Muscle layer of duodenum (tissue), 2 donors: ENCODE data around the gene BIRC2.

Source experiments
- H3K27ac ChIP-seq: one replicate; pipeline ENCODE4 v1.7.0; 2013; ENCODE audit warnings: mild to moderate bottlenecking, low read length
- H3K27me3 ChIP-seq: one replicate; pipeline ENCODE4 v1.7.0; 2013; ENCODE audit warnings: low read depth, mild to moderate bottlenecking, control low read depth, low read length
- H3K36me3 ChIP-seq, 2 donors: one replicate each; pipeline ENCODE4 v1.7.0; 2013; ENCODE audit warnings: low read length in 2 of 2, control low read depth in 1 of 2, mild to moderate bottlenecking in 1 of 2; ENCODE audit not compliant: insufficient read depth in 2 of 2, control insufficient read depth in 1 of 2
- H3K4me1 ChIP-seq, 2 donors: one replicate each; pipeline ENCODE4 v1.7.0; 2013; ENCODE audit warnings: low read length in 2 of 2, mild to moderate bottlenecking in 2 of 2, control low read depth in 1 of 2, moderate library complexity in 1 of 2; ENCODE audit not compliant: insufficient read depth in 2 of 2, control insufficient read depth in 1 of 2
- H3K4me3 ChIP-seq, 2 donors: one replicate each; pipeline ENCODE4 v1.7.0; 2013; ENCODE audit warnings: low read length in 2 of 2, low read depth in 1 of 2, mild to moderate bottlenecking in 1 of 2
- H3K9me3 ChIP-seq, 2 donors: one replicate each; pipeline ENCODE4 v1.7.0; 2013; ENCODE audit warnings: low read length in 2 of 2, control low read depth in 1 of 2, mild to moderate bottlenecking in 1 of 2; ENCODE audit not compliant: control insufficient read depth in 1 of 2
- donor health status: healthy.

Gene BIRC2

DNA sequence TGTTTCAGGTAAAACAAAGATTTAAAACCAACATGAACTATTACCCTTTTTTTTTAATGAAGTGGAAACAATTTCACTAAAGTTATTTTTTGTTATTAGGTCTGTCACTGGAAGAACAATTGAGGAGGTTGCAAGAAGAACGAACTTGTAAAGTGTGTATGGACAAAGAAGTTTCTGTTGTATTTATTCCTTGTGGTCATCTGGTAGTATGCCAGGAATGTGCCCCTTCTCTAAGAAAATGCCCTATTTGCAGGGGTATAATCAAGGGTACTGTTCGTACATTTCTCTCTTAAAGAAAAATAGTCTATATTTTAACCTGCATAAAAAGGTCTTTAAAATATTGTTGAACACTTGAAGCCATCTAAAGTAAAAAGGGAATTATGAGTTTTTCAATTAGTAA, 30.9 kb downstream of the BIRC2 start:
- Histone ChIP-seq H3K4me1 (no peaks in the 10 kb centered on the region), H3K9me3 (no peaks in the 10 kb centered on the region), H3K27ac (no peak overlapping the region), H3K36me3 (peaks cover 38 to 42% of the 10 kb centered on the region in 2 donors), H3K27me3 (no peaks in the 10 kb centered on the region), H3K4me3 (no peak overlapping the region)

DNA sequence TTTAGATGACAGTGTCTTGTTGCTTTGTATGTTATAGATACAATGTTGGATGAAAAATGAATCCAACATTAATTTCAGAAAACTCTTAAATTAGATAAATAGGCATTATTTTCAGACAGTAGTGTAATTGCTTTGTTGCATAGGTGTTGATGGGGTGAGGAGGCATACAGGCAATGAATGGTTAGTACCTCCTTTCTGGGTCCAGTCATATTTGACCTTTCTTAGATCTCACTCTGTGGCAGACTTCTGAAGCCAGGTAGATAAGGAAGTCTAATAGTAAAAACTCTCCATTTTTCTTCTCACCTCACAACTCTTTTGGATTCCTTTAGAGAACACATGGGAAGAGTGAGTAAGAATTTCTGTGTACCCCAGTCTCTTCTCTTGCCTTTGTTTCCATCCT, 31.8 kb downstream of the BIRC2 start:
- H3K36me3 ChIP-seq = peaks cover 38 to 42% of the 10 kb centered on the region in 2 donors

DNA sequence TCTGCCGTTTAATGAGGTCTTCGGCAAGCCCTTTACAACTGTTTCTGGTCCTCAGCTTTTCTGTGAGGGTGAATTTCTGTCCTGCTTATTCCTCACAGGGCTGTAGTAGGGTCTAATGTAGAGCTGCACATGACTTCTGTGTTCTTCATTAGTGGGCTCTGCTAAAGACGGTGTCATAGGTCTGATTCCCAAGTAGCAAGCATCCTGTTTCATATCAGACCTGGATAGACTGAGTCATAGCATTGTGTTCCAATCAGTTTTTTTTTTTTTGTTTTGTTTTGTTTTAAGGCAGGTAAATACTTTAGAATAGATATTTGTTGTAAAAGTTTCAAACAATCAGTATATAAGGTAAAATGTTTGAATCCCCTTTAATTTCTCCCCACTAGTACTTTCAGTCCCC, 35.4 kb downstream of the BIRC2 start:
- H3K27me3 ChIP-seq = no peaks in the 10 kb centered on the region
- H3K27ac ChIP-seq = no peak overlapping the region
- H3K36me3 ChIP-seq = peaks cover 40 to 59% of the 10 kb centered on the region in 2 donors
- H3K4me3 ChIP-seq = no peak overlapping the region
- no peaks in the 10 kb centered on the region for H3K4me1 ChIP-seq
- no peaks in the 10 kb centered on the region for H3K9me3 ChIP-seq

More for the DNA sequence above, 31.8 kb downstream of the BIRC2 start:
- Histone ChIP-seq H3K4me3 (no peak overlapping the region), H3K4me1 (no peaks in the 10 kb centered on the region), H3K27me3 (no peaks in the 10 kb centered on the region), H3K9me3 (no peaks in the 10 kb centered on the region), H3K27ac (no peak overlapping the region)

DNA sequence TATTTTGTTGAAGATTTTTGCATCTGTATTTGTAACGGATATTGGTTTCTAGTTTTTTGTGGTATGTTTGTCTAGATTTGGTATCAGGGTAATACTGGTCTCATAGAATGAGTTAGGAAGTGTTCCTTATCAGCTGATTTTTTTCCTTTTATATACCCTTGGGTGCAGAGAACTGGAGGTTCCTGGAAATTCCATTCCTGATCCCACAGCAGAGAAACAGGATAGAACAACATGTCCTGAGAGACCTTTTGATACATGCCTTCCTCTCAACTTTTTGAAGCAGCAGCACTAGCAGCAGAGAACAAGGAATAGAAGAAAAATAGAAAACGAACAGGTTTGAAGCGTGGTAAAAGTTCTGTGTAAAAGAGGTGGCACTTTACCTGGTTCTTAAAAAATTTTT, 36.8 kb downstream of the BIRC2 start:
- no peak overlapping the region for H3K27ac ChIP-seq
- peaks cover 25 to 52% of the 10 kb centered on the region in 2 donors for H3K36me3 ChIP-seq
- no peaks in the 10 kb centered on the region for H3K27me3 ChIP-seq
- H3K4me1 ChIP-seq = no peaks in the 10 kb centered on the region
- no peaks in the 10 kb centered on the region for H3K9me3 ChIP-seq
- H3K4me3 ChIP-seq = no peak overlapping the region

DNA sequence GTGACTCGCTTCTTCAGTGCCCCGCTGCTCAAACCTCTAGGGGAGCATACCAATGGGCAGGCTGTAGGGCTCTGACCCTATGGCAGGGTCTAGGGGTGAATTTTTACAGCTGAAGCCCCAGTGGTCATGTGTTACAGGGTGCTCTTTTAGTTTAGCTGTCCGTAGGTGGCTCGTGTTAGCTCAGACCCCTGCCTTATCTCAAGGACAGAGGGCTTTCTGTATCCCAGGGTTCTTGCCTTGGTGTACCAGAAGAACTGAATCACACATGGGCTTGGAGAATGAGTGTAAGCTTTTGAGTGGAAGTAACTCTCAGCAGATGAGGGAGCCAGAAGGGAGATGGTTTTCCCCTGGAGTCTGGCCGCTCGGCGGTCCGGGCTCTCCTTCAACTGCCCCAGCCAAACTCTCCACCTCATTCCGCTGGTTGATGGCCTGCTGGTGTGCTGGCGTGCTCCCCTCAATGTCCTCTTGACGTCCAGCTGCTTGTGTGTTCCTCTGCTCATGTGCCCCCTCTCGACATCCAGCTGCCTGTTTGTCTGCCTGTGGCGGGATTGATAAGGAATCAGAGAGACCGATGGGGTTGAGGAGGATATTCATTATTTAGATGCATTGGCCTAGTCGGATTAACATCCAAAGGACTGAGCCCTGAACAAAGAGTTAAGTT, 37.5 kb downstream of the BIRC2 start:
- Histone ChIP-seq H3K27ac (no peak overlapping the region), H3K4me1 (no peaks in the 10 kb centered on the region)

DNA sequence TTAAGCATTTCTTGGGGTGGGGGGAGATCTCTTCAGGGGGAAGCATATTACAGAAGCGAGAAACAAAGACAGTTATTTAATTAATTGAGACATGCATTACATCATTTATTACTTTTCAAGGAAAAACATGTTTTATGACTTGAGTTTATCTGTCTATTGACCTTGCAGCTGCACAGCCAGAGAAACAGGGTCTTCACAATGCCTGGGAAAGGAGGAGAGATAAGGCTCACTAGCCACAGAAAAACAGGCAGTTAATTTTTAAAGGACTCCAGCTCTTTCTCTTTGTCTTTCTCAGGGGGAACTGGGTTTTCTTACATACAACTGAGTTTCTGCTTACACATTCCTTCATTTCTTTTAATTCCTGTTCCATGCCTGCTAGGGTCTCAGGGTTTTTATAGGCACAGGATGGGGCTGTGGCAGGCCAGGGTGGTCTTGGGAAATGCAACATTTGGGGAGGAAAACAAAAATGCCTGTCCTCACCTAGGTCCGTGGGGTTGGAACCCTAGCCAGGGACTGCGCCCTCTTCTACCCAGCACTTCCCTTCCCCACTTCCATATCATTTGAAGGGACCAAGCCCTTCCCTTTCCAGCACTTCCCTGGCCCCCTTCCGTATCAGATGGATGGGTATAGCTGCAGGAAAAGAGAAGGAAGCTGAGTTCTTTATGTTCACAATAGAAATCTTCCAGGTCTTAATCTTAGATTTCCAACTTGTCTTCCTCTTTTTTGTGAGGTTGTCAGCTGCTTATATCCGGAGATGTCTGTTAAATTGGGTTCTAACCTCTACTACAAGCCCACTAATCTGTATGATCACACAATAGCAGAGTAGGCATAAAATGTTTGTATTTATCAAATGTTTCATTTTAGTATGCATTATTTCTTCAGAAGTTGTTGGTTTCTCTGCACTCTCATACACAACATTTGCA, 38.3 kb downstream of the BIRC2 start:
- H3K27me3 ChIP-seq = no peaks in the 10 kb centered on the region
- no peak overlapping the region for H3K4me3 ChIP-seq
- H3K36me3 ChIP-seq = peaks cover 10 to 45% of the 10 kb centered on the region in 2 donors
- no peaks in the 10 kb centered on the region for H3K9me3 ChIP-seq
- H3K4me1 ChIP-seq = no peaks in the 10 kb centered on the region
- no peak overlapping the region for H3K27ac ChIP-seq

More for the DNA sequence above, 37.5 kb downstream of the BIRC2 start:
- H3K27me3 ChIP-seq = no peaks in the 10 kb centered on the region
- no peaks in the 10 kb centered on the region for H3K9me3 ChIP-seq
- peaks cover 18 to 52% of the 10 kb centered on the region in 2 donors for H3K36me3 ChIP-seq
- H3K4me3 ChIP-seq = no peak overlapping the region

DNA sequence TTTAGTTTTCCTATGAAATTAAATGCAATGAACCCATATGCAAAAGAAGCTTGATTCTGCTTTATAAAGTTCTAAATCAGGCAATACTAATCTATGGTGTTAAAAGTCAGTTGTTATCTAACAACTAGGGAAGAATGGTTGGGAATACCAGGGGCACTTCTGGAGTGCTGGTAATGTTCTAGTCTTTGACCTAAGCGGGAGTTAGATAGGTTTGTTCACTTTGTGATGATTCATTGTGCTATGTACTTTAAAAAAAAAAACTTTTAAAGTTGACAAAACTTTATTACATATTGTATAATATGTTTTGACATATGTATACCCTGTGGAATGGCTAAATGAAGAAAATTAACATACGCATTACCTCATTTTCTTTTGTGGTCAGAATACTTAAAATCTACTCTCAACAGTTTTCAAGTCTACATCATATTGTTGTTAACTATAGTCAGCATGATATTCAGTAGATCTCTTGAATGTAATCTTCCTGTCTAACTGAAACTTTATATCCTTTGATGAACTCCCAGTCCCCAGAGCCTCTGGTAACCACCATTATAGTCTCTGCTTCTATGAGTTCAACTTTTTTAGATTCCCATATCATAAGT, 39.2 kb downstream of the BIRC2 start:
- Histone ChIP-seq H3K27me3 (no peaks in the 10 kb centered on the region), H3K27ac (no peak overlapping the region), H3K36me3 (peaks cover 7 to 41% of the 10 kb centered on the region in 2 donors), H3K9me3 (no peaks in the 10 kb centered on the region), H3K4me1 (no peaks in the 10 kb centered on the region), H3K4me3 (no peak overlapping the region)

DNA sequence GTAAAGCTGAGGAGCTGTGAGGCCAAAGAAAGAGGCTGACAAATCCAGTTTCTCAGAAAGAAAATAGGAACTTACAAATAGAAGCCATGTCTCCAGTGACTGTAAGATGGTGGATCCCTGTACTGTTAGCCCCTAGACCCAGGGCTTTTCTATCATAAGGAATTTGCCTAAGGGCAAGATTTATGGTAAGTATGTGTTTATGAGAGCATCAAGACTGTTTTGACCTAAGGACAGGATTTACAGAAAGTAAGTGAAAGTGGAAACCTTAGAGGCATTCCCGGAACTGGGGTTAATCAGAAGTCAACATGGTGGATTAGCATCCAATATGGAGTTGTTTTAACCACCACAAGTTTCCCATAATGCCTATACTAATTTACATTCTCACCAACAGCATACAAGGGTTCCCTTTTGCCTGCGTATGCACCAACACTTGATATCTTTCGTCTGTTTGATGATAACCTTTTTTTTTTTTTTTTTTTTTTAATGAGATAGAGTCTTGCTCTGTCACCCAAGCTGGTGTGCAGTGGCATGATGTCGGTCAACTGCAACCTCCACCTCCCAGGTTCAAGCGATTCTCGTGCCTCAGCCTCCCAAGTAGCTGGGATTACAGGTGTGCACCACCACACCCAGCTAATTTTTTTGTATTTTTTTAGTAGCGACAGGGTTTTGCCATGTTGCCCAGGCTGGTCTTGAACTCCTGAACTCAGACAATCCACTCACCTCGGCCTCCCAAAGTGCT, 40.2 kb downstream of the BIRC2 start:
- H3K27ac ChIP-seq = no peak overlapping the region
- H3K36me3 ChIP-seq = peaks cover 7 to 51% of the 10 kb centered on the region in 2 donors
- H3K4me3 ChIP-seq = no peak overlapping the region
- no peaks in the 10 kb centered on the region for H3K9me3 ChIP-seq
- H3K27me3 ChIP-seq = no peaks in the 10 kb centered on the region
- H3K4me1 ChIP-seq = no peaks in the 10 kb centered on the region

DNA sequence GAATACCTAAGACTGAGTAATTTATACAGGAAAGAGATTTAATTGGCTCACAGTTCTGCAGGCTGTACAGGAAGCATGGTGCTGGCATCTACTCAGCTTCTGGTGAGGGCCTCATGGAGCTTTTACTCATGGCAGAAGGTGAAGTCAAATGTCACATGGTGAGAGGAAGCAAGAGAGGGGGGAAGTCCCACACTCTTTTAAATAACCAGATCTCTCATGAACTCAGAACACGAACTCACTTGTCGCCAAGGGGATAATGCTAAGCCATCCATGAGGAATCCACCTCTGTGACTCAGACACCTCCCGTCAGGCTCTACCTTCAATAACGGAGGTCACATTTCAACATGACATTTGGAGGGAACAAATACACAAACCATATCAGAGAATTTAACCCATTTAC, 42.2 kb downstream of the BIRC2 start:
- Histone ChIP-seq H3K27ac (no peak overlapping the region), H3K4me3 (no peak overlapping the region), H3K4me1 (no peaks in the 10 kb centered on the region), H3K27me3 (no peaks in the 10 kb centered on the region), H3K36me3 (peaks cover 12 to 64% of the 10 kb centered on the region in 2 donors), H3K9me3 (no peaks in the 10 kb centered on the region)

DNA sequence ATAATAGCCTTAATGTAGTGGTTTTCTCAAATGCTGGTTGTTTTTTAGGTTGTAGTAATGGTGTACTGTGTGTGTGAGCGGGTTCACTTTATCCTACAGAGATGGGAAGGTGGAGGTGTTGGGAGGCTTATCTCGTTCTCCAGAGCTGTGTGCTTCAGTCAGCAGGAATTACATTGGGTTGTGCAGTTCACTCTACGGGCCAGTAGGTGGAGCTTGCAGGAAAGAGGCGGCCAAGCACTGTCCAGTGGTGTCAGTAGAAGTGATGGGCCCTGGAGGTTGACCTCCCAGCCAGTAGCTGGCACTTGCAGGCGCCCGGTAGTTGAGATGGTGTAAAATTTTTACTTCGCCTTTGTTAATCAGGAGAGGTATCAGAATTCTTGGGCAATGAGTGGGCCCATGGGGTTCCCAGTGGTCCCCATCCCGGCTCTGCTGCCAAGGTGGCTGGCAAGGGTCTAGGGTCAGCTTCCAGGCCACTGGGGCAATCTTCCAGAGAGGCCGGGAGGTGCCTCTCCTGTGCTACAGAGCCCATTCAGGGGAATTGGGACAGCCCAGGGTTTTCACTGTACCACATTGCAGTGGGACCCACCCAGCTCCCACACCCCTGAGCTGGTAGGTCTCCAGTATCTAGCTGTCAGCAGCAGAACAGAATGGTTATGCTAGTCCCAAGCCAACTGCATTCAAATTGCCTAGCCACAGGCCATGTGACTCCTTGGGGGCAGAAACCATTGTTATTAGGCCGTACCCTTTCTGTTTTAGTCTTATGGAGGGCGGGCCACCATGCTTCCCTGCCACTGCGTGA, 43.9 kb downstream of the BIRC2 start:
- H3K4me1 ChIP-seq = no peaks in the 10 kb centered on the region
- no peaks in the 10 kb centered on the region for H3K27me3 ChIP-seq
- H3K9me3 ChIP-seq = no peaks in the 10 kb centered on the region
- H3K36me3 ChIP-seq = peaks cover 12 to 52% of the 10 kb centered on the region in 2 donors
- H3K27ac ChIP-seq = no peak overlapping the region
- H3K4me3 ChIP-seq = no peak overlapping the region
